ENCODE data around the gene STUM.

The STUM gene

DNA sequence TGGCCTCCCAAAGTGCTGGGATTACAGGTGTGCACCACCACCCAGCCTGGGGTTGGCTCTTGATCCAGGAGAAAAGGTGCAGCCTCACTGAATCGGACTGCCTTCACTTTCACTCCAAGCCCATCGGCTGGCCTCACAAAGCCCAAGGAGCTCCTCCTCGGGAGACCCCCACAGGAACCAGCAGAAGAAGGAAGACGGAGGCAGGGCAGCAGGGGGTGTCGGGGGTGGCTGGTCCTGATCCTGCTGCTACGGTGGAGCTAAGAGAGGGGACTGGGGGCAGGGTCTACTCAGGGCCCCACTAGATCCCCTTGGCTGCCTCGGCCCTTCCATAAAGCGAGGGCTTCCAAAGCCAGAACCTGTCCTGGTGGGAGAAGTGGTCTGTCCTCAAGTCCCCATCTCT is 93.9 kb downstream of the STUM start:
- no peak for DNase-seq

DNA sequence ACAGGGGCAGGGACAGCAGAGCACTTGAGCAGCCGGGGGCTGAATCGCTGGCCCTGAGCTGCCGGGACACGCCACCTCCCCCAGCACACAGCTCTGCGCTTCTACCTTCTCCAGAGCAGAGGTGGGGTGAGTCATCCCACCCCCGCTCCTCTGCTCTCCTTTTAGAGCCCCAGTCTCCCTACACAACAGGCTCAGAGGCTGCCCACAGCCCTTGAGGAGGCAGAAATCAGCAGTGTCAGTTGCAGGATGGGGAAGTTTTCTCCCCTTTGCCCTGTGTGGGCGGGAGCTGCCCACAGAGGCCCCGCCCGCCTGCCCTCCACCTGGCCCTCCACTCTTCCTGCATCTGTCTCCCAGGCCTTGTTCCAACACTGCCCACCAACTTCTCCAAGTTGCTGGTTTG is 94.6 kb downstream of the STUM start:
- no peak for DNase-seq

DNA sequence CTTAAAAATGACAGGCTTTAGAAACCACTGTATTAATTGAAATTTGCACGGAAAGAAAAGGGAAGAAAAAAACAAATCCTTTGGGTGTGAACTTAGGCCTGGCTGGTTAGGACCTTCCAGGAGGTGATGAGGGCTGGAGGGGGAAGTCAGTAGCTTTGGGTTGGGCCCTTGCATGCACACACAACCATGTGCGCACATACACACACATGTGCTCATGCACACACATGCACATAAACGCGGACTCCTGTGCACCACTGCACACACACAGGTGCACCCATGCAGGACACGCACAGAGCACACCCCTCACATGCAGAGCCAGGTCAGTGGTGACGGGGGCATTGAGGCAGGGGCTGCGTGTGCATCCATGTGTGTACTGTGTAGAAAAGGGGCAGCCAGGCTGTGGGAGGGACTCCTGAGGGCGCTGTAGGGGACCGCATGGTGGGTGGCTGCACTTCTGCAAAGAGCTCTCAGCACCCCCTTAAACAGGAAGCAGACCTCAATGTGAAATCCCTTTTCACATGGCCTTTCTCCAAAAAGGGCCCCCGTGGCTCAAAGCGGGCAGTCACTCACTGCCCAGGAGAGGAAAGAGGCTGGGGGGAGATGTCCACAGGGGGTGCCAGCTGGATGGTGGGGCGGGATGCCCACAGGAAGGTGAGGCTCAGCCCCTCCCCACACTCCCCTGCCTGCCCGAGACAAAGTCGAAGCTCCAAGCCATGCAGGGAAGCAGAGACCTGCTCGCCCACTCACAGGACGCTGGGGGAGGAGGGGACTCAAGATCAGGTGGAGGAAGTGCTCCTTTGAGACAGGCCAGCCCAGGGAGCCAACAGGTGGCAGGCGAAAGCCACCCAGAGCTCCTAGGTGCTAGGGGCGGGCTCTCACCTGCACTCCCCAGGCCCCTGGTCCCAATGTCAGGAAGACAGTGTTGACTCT is 95.3 kb downstream of the STUM start:
- DNase-seq: no peak

DNA sequence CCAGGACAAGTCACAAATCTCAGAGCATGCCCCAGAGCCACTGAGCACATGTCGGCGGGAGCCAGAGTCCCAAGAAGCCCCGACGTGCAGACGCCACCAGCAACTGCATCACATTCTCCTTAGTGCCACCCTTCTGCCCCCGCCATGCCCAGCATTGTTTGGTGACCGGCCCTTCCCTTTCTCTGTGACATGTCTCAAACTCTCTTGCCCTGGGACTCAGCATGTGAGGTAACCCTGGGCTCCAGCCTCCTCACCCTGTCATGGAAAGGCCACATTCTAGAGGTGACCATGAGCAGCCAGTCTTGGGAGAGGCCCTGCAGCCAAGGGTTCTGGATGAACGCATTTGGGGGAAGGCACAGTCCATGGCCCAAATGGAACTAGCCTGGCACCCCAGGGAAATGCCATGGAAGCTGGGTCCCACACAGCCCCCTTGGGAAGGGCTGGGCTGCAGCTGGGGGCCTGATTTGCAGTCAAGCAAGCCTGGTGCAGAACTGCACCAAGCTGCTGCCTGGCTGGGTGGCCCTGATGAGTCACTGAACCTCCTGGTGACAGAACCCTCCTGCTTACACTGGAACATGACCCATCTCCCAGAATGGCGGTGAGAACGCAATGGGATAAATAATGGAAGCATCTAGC is 96.1 kb downstream of the STUM start:
- DNase-seq: no peak

DNA sequence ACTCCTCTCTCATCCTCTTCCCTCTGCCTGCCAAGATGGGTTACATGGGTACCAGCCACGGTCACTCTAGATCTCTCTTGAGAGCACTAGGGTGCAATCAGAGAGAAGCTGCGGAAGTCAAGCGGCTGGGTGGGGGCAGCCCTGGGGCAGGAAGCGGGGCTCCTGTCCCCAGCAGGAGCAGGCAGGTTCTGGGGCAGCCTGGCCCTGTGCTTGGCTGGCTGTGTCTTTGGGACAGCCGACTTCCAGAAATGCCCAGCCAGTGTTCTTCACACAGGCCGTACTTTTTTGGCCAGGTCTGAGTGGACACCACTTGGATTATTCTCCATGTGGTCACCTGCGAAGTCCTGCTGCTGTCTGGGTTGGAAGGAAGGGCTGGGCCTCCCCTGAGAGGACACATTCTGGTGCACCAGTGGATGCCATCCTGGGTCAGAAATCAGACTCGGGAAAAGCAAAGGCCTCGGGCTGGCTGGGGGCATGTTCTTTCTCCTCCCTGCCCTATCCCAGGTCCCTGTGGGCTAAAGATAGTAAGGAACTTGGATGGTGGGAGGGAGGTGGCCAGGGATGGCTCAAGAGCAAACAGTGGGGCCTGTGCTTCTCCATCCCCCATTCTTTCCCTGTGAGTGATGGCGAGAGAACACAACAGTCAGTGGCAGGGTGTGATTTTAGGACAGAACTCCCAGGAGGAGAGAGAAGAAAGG is 96.9 kb downstream of the STUM start:
- DNase-seq: no peak

DNA sequence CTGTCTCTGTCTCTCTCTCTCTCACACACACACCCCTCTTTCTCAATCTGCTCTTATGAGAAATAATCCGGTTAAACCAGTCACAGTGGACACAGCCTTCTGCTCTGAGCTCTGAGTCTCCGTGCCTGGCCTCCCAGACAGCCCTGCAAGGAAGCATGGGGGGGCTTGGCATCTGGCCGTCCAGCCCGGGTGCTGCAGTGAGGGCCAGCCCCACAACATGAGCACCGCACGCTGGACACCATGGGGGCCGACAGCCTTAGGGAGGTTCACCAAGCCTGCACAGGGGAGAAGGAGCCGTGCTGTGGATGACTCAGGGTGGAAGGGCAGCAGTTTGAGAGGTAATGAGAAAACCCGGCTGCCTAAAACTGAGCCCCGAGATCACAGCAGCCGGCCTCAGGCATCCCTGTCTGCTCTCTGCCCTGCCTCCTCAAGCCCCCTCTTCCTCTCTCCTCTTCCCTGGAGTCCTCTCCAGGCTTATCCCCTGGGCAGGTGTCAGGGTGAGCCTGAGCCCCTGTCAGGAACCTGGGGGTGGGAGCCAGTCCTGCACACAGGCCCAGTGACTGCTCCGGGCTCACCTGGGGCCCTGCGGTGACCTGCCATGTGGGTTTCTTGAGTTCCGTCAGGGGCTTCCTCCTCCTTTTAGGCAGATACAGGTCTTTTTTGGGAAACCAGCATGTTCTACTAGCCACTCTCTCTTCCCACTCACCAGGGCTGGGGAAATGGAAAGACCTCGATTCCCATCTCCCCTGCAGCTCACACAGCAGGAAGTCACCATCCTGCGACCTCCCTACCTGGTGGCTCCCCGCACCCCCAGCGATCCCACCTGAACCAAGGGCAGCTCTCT is 97.7 kb downstream of the STUM start:
- DNase-seq: no peak

DNA sequence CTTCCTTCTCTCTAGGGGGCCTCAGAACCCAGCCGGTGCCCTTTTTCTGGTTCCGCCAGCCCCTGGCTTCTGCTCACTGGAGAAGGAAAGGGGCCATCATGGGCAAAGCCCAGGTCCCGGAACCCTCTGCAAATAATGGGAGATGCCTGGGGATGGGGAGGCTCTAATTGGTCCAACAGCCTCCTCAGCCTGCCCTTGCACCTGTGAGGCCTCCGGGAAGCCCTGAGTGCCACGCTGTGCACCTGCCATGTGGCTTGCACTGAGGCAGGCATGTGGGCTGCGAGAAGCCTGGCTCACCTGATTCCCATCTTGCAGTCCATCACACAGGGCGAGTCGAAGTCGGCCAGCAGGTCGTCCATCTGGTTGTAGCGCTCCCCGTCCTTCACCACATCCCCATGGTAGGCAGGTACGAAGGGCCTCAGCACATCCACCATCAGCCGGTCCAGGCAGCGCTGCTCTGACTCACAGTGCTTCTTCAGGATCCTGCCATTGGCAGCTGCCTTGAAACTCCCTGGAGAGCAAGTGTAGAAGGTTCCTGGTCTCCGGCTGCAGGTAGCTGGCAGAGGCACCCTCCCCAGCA is 98.4 kb downstream of the STUM start:
- DNase-seq: no peak

DNA sequence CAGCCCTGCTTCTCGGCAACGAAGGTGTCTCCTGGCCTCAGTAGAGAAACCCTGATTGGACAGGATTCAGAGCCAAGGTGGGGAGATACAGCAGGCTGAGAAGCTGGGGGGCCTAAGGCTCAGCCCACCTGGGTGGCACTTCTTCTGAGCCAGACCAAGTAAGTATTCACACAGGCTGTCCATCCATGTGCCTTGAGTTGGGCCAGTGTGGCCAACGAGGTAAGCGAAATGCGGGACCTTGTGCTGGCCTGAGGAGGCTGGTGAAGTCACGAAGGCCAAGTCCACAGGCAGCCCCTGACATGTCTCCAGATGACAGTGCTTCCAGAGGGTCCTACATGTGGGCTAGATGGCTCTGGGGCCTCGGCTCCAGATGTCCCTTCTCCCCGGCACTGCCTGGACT is 99.2 kb downstream of the STUM start:
- DNase-seq: no peak

DNA sequence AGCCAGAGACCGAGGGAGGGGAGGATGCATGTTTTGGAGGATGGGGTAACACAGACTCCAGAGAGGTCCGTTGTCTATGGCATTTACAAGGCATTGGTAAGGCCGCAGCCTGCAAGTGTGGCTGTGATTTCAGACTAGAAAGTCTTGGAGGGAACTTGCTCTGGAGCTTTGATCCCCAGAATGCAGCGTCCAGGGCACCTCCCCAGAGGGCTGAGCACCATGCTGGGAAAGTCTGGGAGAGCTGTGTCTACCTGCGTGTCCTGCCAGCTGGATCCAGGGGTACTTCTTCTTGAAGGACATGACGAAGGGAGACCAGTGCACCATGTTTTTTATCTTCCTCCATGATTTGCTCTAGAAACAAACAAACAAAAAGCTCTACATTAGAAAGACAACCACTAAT is 99.9 kb downstream of the STUM start:
- DNase-seq: no peak

DNA sequence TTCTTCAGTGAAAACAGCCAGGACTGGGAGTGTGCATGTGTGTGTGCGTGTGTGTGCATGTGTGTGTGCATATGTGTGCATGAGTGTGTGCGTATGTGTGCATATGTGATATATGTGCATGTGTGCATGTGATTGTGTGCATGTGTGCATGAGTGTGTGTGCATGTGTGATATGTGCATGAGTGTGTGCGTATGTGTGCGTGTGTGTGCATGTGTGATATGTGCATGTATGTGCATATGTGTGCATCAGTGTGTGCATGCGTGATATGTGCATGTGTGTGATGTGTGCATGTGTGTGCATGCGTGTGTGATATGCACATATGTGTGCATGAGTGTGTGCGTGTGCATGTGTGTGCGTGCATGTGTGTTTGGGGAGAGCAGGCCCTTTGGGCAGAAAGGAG is 100.7 kb downstream of the STUM start:
- no peak for DNase-seq

DNA sequence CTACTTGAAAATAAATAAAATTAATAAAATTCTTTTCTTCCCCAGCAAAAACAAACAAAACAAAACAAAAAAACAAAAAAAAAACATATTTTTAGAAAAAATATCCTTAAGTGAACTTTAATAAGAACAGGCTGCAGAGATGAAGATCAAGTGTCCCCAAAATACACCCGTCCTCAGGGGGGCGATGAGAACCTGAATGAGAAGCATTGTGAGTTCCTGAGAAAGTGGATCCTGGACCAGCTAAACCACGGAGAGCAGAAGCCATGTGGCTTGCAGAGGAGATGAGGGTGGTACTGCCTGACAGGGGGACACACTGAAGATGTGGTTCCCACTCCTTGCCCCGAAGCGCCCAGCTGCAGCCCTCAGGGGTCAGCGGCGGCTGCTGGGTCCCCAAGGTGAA is 101.2 kb downstream of the STUM start:
- DNase-seq: no peak

DNA sequence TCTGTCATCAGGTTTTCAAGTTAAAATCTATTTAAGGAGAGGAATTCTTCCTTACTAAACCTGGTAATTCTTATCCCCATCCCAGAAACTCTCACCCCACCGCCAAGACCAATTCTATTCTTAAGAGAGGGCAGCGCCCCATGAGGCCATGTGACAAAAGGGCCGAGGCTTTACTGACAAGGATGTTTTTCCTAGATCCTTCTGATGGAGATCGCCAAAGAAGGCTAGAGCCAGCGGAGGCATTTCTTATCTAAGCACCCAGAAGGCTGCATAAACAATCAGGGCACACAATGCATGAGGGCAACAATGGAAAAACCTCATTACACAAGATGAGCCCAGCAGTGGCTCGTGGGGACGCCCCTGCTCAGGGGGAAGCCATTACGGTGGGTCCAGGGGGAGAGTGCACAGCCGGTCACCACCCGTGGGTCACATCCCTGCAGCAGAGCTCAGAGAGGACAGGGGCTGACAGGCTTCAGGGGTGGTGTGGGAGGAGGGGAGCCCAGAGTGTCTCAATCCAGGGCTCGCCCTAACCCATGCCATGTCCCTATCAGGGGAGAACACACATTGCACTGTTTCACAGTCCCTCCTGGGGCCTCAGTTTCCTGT is 101.8 kb downstream of the STUM start:
- DNase-seq: no peak

DNA sequence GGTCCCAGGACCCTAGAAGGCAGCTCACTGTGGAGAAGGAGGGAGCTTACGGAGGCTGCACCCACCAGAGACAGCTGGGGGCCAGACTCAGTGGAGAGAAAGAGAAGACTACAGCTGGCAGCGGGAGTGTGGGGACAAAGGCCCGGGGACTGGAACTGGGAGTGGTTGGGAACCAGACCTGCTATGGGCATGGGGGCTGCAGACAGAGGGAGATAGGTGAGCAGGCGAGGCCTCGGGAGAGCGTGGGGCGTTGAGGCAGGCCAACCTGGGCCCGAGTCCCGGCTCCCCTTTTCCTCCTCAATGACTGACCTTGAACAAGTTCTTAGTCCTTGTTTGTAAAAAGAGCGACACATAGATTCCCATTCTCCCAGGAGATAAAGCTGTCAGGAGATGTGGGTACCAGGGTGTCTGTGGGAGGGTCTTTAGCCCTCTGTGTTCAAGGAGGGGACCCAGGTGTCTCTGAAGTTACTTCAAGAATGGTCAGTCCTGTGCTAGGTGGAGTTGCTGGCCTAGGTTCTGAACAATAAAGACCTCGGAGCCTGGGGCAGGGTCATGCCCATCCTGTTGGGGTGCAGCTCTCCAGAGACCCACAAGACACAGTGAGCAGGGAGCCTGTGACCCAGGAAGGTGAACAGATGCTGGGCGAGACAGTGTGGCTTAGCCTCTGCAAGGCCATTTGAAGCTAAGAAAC is 102.6 kb downstream of the STUM start:
- DNase-seq: no peak

DNA sequence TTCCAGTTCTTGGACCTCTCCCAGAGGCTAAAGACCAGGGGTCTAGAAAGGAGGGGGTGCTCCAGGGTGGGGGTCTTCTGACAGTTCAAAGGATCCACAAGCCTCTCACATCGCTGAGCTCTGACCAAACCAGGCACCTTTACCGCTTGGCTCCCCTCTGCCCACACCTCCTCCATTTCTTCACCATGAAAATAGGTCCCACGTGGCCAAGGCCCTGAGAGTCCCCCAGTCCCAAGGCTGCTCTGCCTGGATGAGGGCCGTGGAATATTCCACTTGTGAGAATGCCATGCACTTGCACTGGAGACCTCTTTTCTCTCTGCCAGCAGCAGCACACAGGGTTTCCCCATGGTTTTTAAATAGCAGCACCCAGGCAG is 103.2 kb downstream of the STUM start:
- DNase-seq: no peak

DNA sequence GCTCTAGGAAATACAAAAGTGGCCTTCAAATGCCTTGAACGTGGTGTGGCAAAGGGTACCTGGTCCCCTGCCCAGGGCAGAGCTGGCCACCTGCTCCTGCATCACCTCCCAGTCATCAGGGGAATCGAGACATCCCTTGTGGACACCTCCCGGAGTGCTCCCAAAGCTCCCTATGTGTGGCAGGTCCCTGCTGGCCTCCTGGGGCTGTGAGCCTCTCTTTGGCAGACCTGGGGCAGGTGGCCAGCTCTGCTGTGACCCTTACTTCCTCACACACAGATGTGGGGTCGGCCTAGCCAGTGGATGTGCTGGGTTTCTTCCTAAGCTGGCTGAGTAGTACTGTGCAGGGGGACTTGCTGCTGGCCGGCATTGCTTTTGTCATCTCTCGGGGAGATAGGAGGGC is 104.0 kb downstream of the STUM start:
- no peak for DNase-seq

DNA sequence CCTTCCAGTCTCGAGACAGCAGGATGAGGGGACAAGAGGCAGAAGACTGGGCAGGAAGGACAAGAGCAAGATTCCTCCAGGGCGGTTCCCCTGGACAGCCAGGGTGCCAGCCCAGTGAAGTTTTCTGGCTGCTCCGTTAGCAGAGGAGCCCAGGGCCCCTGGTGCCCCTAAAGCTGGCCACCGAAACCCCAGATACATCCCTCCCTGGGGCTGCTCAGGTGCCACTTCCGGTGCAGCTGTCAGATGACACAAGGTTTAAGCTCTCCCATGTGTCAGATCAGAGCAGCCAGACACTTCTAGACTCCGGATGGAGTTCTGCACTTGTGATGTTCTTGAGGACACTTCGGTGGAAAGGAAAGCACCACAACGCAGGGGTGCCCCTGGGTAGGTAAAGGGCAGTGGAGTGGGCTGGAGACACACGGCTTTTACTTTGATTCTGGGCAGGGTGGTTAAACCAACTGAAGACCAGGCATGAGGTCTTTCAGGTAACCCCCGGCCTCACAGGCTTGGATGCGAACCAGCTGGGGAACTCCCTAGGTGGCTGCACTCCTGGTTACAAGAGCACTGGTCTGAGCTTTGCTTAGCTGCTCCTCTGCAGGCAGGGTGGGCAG is 104.9 kb downstream of the STUM start:
- DNase-seq: no peak

DNA sequence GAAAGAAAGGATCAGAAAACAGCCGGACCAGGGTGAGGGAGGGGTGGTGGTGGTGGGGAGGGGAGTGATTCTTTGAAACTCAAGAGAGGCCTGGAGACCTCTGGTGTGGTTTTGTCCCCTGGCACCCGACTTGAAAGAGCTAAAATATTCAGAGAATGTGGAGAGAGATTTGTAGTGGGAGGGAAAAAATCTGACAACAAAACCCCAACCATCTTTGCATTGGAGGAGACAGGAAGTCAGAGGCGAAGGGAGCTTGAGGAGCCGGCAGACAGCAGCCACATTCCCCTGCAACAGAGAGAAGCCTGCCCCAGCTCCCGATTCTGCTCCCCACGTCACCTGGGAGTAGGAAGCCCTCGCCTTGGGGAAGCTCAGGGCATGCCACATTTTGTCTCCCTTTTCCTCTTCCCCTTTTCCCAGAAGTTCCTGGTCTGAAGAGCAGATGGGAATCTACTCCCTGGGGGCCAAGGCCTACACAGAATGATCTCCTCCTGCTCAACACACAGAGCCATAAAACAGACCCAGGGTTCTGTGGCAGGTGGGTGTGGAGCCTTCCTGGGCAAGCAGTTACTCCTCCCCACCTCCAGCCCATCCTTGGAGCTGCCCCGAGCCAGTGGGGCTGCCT is 105.6 kb downstream of the STUM start:
- no peak for DNase-seq

DNA sequence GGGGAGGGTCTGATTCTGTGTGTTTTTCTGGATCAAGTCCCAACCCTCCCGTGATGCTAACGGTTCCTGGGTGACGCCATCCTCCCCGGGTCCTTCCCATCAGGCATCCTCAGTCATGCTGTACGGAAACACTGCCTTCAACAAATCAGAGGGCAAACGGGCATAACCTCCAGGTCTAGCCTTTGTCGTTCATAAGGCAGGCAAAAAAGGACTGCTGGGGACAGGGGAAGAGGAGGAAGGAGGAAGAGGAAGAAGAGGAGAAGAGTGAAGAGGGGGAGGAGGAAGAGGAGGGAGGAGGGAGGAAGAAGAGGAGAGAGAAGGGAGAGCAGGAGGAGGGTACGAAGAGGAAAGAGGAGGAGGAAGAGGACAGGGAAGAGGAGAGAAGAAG is 106.1 kb downstream of the STUM start:
- no peak for DNase-seq

DNA sequence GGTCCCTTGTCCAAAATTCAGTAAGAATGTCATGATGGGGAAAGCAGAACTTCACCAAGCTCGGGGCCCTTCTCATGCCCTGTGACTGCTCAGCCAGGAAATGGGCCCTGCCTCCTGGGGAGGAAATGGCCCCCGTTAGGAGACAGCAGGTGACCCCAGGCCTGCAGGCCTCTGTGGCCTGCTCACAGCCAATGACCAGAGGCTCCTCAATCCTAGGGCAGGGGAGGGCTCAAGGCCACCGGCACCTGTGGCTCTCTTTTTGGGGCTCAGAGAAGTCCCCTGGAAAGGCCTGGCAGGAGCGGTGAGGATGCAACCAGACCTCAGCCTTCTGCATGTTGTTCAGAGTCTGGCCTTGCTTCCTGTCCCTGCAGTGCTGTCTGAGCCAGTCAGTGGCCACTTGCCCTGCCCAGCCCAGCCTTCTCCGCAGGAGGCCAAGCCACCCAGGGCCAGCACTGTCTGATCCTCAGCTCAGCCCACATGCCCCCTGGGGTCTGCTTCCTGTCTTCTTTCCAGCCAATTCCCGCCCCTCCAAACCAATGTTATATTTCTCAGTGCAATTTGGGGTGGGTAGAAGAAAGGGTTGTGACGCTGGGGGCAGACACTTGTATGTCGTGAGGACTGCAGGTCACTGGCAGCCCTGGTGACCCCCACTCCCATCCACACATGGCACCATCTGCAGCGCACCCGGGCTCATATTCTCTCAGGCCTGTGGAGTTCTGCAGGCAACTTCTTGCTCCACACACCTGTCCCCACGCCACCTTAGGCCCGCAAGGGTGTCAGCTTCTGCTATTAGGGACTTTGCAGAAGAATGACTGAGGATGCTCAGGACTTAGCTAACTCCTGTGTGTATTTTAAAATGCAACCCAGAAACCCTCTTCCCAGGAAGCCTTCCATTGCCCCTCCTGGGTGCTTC is 106.9 kb downstream of the STUM start:
- DNase-seq: no peak

DNA sequence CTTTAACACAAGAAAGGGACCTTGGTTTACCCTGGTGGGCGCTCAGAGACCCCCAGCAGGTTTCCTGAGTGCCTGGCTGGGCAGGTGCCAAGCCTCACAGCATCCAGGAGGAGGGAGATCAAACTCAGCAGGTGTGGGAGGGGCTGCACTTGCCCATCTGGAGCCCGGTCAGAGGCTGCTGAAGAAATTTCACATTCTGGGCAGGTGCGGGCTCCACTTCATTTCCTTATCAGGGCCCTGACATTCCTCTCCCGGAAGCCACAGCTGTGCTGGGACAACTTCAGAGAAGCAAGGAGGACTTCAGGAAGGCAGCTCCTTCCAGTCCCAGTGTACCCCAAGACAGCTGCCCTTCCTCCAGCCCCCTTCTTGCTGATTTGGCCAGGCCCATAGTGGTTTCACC is 107.6 kb downstream of the STUM start:
- DNase-seq: no peak

Measured in cerebellar nuclear complex (tissue), 1 donor.